HG02870 (cell line): ENCODE results near the gene PRPF19.

Experiments used
- ATAC-seq: cut with Tn5 transposase; IDR thresholded peaks from one replicate; pipeline ENCODE4 v1.9.1; 2021; ENCODE audit warnings: mild to moderate bottlenecking, moderate library complexity; ENCODE audit not compliant: unreplicated experiment

The PRPF19 gene

GRCh38 chr11:60938500-60938899 is 32.1 kb upstream of the PRPF19 start:
- ATAC-seq = no peak

GRCh38 chr11:60937811-60938210 is 31.4 kb upstream of the PRPF19 start:
- no peak for ATAC-seq

- ATAC-seq = no peak
Measured at GRCh38 chr11:60937144-60937527, 30.8 kb upstream of the PRPF19 start.

GRCh38 chr11:60936467-60937143 is 30.2 kb upstream of the PRPF19 start:
- no peak for ATAC-seq

GRCh38 chr11:60935676-60936442 is 29.5 kb upstream of the PRPF19 start:
- no peak for ATAC-seq

- no peak for ATAC-seq
Measured at GRCh38 chr11:60934790-60935605, 28.6 kb upstream of the PRPF19 start.

- ATAC-seq = no peak
Measured at GRCh38 chr11:60934124-60934789, 27.9 kb upstream of the PRPF19 start.

GRCh38 chr11:60933416-60934123 is 27.2 kb upstream of the PRPF19 start:
- ATAC-seq = no peak

- ATAC-seq = no peak
Measured at GRCh38 chr11:60932605-60933356, 26.4 kb upstream of the PRPF19 start.

GRCh38 chr11:60931917-60932316 is 25.5 kb upstream of the PRPF19 start:
- no peak for ATAC-seq

- ATAC-seq = no peak
Measured at GRCh38 chr11:60930394-60930793, 24.0 kb upstream of the PRPF19 start.

- no peak for ATAC-seq
Measured at GRCh38 chr11:60929764-60930163, 23.4 kb upstream of the PRPF19 start.

- ATAC-seq = no peak
Measured at GRCh38 chr11:60928563-60929001, 22.2 kb upstream of the PRPF19 start.

- ATAC-seq = no peak
Measured at GRCh38 chr11:60927600-60927999, 21.2 kb upstream of the PRPF19 start.

GRCh38 chr11:60927061-60927592 is 20.7 kb upstream of the PRPF19 start:
- ATAC-seq = no peak

- ATAC-seq = no peak
Measured at GRCh38 chr11:60926500-60926899, 20.1 kb upstream of the PRPF19 start.

GRCh38 chr11:60925868-60926267 is 19.5 kb upstream of the PRPF19 start:
- no peak for ATAC-seq

GRCh38 chr11:60924906-60925853 is 18.8 kb upstream of the PRPF19 start:
- ATAC-seq = no peak
